HPDE6-E6E7 (cell line): ENCODE measurements around the gene EPB41L4B.
A peak's percentile ranks its signal among the peaks of the same experiment; 100 is the strongest.

Experiments used
- DNase-seq: peaks from one replicate; pipeline ENCODE4 v3.0.0; 2011; ENCODE audit warnings: missing footprints; ENCODE audit errors: extremely low spot score

Gene EPB41L4B

GRCh38 chr9:109270971-109271925, 49.6 kb downstream of the EPB41L4B start:
- DNase-seq = no peak

DNA sequence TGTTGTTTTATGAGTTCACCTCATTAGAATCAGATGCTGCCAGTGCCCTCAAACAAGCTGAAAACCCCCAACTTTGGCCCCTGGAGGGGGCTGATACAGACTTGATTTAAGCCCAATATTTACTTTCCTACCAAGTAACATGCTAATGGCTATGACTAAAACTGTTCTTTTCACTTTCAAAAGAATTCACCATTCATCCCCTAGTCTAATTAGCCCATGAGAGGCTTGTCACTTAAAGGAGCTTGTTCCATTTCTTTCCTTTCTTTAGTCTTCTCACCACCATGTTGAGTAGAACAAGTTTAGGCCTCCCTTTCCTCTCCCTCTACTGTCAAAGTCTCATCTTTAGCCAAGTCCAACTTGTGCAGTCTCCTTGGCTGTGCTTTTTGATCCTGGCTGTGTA, 50.4 kb downstream of the EPB41L4B start:
- DNase-seq = no peak

DNA sequence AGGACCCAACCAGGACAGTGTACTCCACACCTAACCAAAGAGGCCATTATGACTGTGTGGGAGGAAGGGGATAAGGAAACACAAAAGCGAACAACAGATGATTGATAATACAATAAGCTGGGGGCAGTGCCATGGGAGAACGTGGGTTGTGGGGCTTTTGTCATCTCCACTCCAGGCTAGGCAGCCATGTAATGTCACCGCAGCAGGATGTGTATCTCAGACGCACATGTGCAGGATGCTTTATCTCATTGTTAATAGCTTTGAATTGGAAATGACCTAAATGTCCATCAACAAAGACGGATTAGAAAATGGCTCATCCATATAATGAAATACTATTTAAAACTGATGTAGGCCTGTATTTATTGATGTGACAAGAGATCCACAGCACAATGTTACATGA, 51.0 kb downstream of the EPB41L4B start:
- DNase-seq = no peak

GRCh38 chr9:109269081-109269480, 51.8 kb downstream of the EPB41L4B start:
- DNase-seq = no peak

DNA sequence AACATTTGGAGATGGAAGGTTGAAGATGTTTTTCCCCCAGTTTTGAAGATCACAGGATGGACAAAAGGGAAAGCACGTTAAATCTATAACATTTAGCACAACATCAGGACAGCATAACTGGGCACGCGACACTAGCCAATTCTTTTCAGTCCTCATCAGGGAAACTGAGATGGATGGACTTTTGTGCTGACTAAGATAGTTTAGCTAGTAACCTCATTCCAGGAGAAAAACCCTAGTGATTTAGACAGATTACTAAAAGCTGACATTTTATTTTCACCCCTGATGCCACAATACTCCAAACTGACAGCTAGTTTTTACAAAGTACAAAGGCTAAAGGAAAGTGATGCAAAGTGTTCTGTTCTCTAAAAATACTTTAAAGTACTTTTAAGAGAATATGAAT, 53.3 kb downstream of the EPB41L4B start:
- DNase-seq = no peak

- no peak for DNase-seq
These were observed 55.8 kb downstream of the EPB41L4B start for GRCh38 chr9:109264877-109265587.

GRCh38 chr9:109263358-109263757, 57.5 kb downstream of the EPB41L4B start:
- DNase-seq = no peak

DNA sequence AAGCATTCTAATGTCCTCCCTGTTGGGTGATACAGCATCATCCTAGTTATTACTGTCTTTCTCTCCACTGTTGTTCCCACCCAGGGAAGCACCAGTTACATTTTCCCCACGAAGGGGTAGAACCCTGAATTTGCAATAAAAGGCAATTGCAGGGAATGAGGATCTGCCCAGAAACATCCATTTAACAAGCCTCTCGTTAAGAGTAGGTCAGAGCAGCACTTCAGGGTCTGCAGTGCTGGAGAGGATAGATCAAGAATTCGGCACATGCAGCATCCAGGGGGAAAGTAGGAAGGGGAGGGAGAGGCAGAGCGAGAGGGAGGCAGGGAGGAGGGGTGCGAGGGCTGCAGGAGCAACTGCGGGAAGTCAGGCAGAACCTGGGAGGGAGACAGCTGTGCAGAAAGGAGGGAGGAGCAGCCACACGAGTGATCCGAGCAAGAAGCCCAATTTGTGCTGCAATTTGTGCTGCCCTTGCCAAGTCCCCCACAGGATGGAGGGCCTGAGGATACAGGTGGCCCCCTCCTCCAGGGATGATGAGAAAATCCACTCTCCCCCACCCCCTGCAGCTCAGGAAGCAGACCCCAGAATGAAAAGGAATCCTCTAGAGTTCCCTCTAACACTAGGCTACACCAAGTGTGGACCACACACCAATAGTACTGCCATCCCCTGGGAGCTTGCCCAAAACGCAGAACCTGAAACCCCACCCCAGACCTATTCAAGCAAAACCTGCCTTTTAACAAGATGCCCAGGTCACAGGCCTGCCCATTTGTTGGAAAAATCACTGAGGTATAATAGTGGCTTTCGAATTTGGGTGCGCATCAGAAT, 62.2 kb downstream of the EPB41L4B start:
- DNase-seq = no peak

DNA sequence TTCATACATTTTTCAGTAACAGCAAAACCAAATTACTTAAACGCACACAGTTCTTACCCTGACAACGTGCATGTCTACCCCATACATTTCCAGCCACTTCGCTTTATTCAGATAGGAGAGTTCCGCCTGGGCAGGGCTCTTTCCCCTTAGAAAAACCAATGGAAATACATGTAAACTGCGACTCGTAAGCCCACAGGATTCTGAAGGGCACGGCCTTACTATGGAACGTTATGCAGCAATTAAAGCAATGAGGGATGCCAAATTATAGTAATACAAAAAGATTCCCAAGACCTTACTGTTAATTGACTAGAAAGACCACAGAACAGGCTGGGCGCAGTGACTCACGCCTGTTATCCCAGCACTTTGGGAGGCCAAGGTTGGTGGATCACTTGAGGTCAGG, 64.5 kb downstream of the EPB41L4B start:
- DNase-seq = no peak

- DNase-seq = no peak
These were observed 65.5 kb downstream of the EPB41L4B start for GRCh38 chr9:109255394-109255793.

DNA sequence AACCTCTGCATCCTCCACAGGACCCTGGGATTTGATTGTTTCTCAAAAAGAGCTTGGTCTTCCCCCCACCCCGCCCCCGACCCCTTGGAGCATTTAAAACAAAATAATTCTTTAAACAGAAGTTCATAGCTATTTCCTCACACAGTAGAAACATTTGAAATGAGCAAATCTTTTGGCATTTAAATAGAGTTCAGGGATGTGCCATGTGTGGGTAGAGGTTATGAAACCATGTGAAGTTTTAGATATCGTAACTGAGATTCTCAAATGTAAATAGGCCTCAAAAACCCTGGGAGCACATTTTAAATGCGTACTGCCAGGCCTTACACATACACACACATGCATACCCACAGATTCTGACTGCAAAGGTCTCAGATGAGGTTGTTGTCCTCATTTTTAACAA, 66.5 kb downstream of the EPB41L4B start:
- no peak for DNase-seq

GRCh38 chr9:109253637-109254284, 67.1 kb downstream of the EPB41L4B start:
- DNase-seq = peak; percentile 38

- DNase-seq = no peak
These were observed 67.6 kb downstream of the EPB41L4B start for GRCh38 chr9:109253241-109253636.

- peak; percentile 28 for DNase-seq
These were observed 68.6 kb downstream of the EPB41L4B start for GRCh38 chr9:109252291-109252690.

- DNase-seq = no peak
These were observed 69.1 kb downstream of the EPB41L4B start for GRCh38 chr9:109251776-109252106.

DNA sequence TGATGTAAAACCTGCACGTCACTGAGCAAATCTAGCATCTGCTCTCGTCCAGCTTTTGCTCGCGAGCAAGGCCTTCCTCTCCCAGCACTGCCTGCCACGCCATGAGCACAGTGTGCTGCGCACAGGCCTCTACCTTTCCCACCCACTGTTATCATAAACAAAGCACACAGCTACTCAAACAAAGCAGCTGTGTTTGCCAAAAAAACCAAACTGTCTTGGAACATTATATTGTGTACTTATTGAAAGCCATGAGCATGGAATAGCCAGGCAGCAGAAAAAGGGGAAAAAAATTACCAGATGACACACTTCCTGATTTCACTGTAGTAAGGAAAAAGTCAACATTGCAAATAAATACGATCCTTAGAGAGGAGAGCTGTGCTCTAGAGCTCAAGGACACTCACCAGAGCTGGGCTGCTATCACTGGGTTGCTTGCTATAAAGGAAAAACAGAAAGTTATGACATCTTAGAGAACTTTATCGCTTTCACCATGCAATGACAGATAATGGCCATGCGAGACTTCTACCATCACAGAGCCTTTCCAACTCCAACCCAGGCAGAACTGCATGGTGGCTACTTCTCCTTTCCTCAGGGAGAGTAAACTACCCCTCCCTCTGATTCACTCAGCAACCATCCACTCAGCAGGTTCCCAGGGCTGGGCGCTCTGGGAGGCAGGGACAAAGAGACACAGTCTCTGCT, 69.6 kb downstream of the EPB41L4B start:
- peak; percentile 22 for DNase-seq

DNA sequence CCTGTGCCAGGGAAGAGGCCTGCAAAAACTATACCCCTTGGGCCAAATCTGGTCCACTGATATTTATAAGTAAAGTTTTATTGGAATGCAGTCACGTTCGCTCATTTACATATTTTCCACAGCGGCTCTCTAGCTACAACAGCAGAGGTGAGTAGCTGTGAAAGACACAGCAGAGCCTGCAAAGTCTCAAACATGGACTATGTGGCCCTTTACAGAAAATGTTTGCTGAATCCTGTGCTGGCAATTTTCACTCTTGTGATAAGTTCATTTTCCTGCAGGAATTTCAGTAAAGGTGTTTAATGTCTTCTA, 70.1 kb downstream of the EPB41L4B start:
- DNase-seq = no peak

DNA sequence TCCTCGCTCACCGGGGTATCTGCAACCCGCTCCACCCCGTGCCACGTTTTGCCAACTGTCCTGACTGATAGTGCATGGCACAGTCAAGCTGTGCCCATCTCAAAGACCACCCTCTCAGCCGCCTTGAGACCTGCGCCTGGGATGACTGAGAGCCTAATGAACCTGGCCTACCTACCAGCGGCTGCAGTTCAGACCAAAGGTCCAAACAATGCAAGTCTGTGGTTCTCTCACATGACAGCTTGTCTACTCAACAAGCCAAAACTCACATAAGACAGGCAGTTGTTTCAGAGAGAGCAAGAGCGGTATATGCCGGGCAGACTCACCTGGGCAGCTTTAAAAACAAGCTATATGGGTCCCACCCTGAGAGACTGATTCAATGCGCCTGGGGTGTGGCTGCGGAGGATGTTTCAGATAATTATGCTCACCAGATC, 70.5 kb downstream of the EPB41L4B start:
- no peak for DNase-seq

GRCh38 chr9:109249615-109250014, 71.2 kb downstream of the EPB41L4B start:
- no peak for DNase-seq

- no peak for DNase-seq
These were observed 72.7 kb downstream of the EPB41L4B start for GRCh38 chr9:109248133-109248581.

DNA sequence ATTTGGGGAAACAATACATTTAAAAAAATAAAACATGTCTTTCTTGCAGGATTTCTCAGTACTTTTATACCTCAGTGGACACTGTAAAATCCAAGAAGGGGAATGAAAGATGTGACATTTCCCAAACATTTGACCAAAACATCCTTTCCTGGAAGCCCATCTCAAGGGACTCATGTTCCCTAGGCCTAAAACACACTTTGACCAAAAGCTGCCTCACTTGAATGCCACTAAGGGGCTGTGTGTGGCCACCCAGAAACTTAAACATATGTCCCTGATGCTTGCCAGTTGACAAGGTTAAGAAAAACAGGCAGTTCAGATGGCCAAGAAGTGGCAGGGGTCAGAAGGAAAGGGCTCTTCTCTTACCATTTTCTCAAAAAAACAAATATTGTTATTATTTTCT, 73.6 kb downstream of the EPB41L4B start:
- DNase-seq = no peak
